ENCODE results near the gene PNCK. TPM values are rescaled to one million over a fixed set of nuclear protein-coding genes. Genes with fewer than 3 reads are reported as not detected.
A peak's percentile ranks its signal among the peaks of the same experiment; 100 is the strongest.

Gene PNCK
- total RNA-seq, 1 donor from 2014 or later: 0.43 TPM

DNA sequence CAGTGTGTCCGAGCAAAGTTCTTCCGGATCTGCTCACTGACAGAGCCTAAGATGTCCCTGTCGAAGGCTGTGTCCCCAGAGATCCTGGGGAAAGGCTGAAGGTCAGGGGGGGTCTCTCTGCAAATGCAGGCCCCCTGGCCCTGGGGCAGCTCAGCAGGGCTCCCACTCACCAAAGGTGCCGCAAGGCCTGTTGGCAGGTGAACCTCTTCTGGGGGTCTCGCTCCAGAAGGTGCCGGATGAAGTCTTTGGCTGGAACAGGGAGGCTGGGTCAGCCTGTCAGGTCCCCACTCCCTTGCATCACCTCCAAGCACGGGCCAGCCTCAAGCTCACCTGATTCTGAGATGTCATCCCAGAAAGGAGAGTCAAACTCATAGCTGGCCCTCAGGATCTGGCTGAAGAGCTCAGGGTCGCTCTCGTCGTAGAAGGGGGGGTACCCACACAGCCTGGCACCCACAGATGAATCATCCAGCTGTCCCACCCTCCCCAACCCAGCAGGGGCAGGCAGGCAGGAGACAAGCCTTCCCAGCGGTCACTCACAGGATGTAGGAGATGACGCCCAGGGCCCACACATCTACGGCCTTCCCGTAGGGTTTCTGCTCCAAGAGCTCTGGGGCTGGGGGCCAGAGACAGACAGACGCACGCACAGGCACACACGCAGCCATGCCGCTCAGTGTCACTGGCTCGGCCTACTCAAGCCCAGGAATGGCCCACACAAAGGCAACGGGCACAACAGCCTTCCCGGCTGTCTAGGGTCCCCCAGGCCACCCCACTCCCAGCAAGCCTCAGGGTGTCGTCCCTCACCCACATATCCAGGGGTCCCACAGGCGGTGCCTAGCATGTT, 2.6 kb downstream of the PNCK start:
- intact Hi-C loops (cut with micrococcal nuclease): no loop called here
- Mint-ChIP-seq H3K27me3 (ENCODE audit: low read depth) (peaks cover 18% of the 10 kb centered on the region), H3K36me3 (ENCODE audit: low read depth) (no peaks in the 10 kb centered on the region), H3K27ac (no peak overlapping the region), H3K9me3 (no peaks in the 10 kb centered on the region), H3K4me3 (ENCODE audit: low read depth) (no peak overlapping the region), H3K4me1 (ENCODE audit: low read depth) (peaks cover 6% of the 10 kb centered on the region)
- no peak for DNase-seq (ENCODE audit: low spot score)

GRCh38 chrX:153669901-153670731, 3.5 kb downstream of the PNCK start:
- peaks cover 23% of the 10 kb centered on the region for H3K27me3 Mint-ChIP-seq (ENCODE audit: low read depth)
- H3K36me3 Mint-ChIP-seq (ENCODE audit: low read depth): no peaks in the 10 kb centered on the region
- no peak for DNase-seq (ENCODE audit: low spot score)
- H3K9me3 Mint-ChIP-seq: no peaks in the 10 kb centered on the region
- H3K27ac Mint-ChIP-seq: no peak overlapping the region
- intact Hi-C loops (cut with micrococcal nuclease): loop anchor here (2.0 to 10.0 kb wide), 4 partner anchors 131 to 728 kb away; no protein-coding TSS in a partner anchor
- H3K4me1 Mint-ChIP-seq (ENCODE audit: low read depth): peaks cover 6% of the 10 kb centered on the region
- no peak overlapping the region for H3K4me3 Mint-ChIP-seq (ENCODE audit: low read depth)

DNA sequence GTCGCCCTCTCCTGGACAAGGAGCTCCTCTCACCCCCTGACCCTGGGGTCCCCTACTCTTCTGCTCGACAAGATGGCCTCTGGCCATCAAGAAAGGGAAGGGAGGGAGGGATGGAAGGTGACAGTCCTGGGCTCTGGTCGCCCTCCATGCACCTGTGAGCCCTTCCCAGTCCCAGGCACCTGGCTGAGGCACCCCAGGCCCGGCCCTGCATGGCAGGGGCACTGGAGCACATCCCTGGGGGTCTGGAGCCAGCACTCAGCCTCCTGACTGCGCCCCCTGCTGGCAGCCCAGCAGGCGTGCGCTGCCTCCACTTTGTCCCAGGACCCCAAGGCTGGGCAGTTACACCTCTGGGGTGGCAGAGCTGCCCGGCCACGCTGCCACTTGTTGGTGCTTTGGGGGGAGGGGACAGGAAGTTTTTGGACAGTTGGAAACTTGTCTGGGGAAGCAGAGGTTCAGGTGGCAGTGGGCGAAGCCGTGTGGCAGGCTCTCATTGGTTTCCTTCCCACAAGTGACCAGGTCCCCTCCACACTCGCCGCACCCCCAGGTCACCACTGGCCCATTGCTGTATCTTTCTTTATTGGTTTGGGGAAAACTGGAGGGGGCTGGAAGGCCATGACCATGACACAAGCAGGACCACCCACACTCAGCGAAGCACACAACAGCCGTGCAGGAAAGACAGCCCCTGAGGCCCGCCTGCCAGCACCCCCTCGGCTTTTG, 4.3 kb downstream of the PNCK start:
- Mint-ChIP-seq H3K27me3 (ENCODE audit: low read depth) (peaks cover 19% of the 10 kb centered on the region), H3K4me1 (ENCODE audit: low read depth) (peaks cover 6% of the 10 kb centered on the region), H3K4me3 (ENCODE audit: low read depth) (no peak overlapping the region), H3K27ac (no peak overlapping the region), H3K9me3 (no peaks in the 10 kb centered on the region), H3K36me3 (ENCODE audit: low read depth) (no peaks in the 10 kb centered on the region)
- no peak for DNase-seq (ENCODE audit: low spot score)
- intact Hi-C loops (cut with micrococcal nuclease): loop anchor here (2.0 to 10.0 kb wide), 4 partner anchors 131 to 727 kb away; no protein-coding TSS in a partner anchor

- Mint-ChIP-seq H3K4me1 (ENCODE audit: low read depth) (peaks cover 6% of the 10 kb centered on the region), H3K27me3 (ENCODE audit: low read depth) (peaks cover 17% of the 10 kb centered on the region), H3K9me3 (no peaks in the 10 kb centered on the region), H3K4me3 (ENCODE audit: low read depth) (no peak overlapping the region), H3K27ac (no peak overlapping the region), H3K36me3 (ENCODE audit: low read depth) (no peaks in the 10 kb centered on the region)
- DNase-seq (ENCODE audit: low spot score): no peak
- intact Hi-C loops (cut with micrococcal nuclease): loop anchor here (1.0 to 10.0 kb wide), 5 partner anchors 113 to 726 kb away; no protein-coding TSS in a partner anchor
Measured at GRCh38 chrX:153668423-153669173, 5.0 kb downstream of the PNCK start.

GRCh38 chrX:153667956-153668396, 5.6 kb downstream of the PNCK start:
- Mint-ChIP-seq H3K9me3 (no peaks in the 10 kb centered on the region), H3K27ac (no peak overlapping the region), H3K36me3 (ENCODE audit: low read depth) (no peaks in the 10 kb centered on the region), H3K4me3 (ENCODE audit: low read depth) (peak overlapping the region; percentile 74), H3K27me3 (ENCODE audit: low read depth) (peaks cover 19% of the 10 kb centered on the region), H3K4me1 (ENCODE audit: low read depth) (peaks cover 6% of the 10 kb centered on the region)
- intact Hi-C loops (cut with micrococcal nuclease): loop anchor here (1.0 to 10.0 kb wide), 5 partner anchors 113 to 726 kb away; no protein-coding TSS in a partner anchor
- peak; percentile 51 for DNase-seq (ENCODE audit: low spot score)

- DNase-seq (ENCODE audit: low spot score): no peak
- peak overlapping the region; percentile 74 for H3K4me3 Mint-ChIP-seq (ENCODE audit: low read depth)
- peaks cover 19% of the 10 kb centered on the region for H3K27me3 Mint-ChIP-seq (ENCODE audit: low read depth)
- peaks cover 6% of the 10 kb centered on the region for H3K4me1 Mint-ChIP-seq (ENCODE audit: low read depth)
- no peak overlapping the region for H3K27ac Mint-ChIP-seq
- no peaks in the 10 kb centered on the region for H3K36me3 Mint-ChIP-seq (ENCODE audit: low read depth)
- intact Hi-C loops (cut with micrococcal nuclease): loop anchor here (5.0 to 10.0 kb wide), 3 partner anchors 633 to 725 kb away; no protein-coding TSS in a partner anchor
- no peaks in the 10 kb centered on the region for H3K9me3 Mint-ChIP-seq
Measured at GRCh38 chrX:153667281-153667955, 6.2 kb downstream of the PNCK start.

- H3K27me3 Mint-ChIP-seq (ENCODE audit: low read depth): peaks cover 33% of the 10 kb centered on the region
- no peaks in the 10 kb centered on the region for H3K36me3 Mint-ChIP-seq (ENCODE audit: low read depth)
- DNase-seq (ENCODE audit: low spot score): no peak
- H3K4me1 Mint-ChIP-seq (ENCODE audit: low read depth): peaks cover 6% of the 10 kb centered on the region
- H3K27ac Mint-ChIP-seq: no peak overlapping the region
- H3K4me3 Mint-ChIP-seq (ENCODE audit: low read depth): no peak overlapping the region
- intact Hi-C loops (cut with micrococcal nuclease): loop anchor here (5.0 to 10.0 kb wide), 3 partner anchors 631 to 724 kb away; no protein-coding TSS in a partner anchor
- H3K9me3 Mint-ChIP-seq: no peaks in the 10 kb centered on the region
Measured at GRCh38 chrX:153665726-153666306, 7.8 kb downstream of the PNCK start.

DNA sequence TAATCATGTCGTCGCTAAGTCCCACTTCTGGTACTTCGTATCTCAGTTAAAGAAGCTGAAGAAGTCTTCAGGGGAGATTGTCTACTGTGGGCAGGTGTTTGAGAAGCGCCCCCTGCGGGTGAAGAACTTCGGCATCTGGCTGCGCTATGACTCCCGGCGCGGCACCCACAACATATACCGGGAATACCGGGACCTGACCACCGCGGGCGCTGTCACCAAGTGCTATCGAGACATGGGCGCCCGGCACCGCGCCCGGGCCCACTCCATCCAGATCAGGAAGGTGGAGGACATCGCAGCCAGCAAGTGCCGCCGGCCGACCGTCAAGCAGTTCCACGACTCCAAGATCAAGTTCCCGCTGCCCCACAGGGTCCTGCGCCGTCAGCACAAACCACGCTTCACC, 11.3 kb downstream of the PNCK start:
- Mint-ChIP-seq H3K36me3 (ENCODE audit: low read depth) (no peaks in the 10 kb centered on the region), H3K27me3 (ENCODE audit: low read depth) (peaks cover 41% of the 10 kb centered on the region), H3K4me1 (ENCODE audit: low read depth) (no peaks in the 10 kb centered on the region), H3K27ac (no peak overlapping the region), H3K4me3 (ENCODE audit: low read depth) (no peak overlapping the region), H3K9me3 (no peaks in the 10 kb centered on the region)
- DNase-seq (ENCODE audit: low spot score): peak; percentile 22
- intact Hi-C loops (cut with micrococcal nuclease): loop anchor here (5.0 to 10.0 kb wide), 2 partner anchors 50 to 627 kb away; no protein-coding TSS in a partner anchor

GRCh38 chrX:153659268-153659667, 14.3 kb downstream of the PNCK start:
- H3K36me3 Mint-ChIP-seq (ENCODE audit: low read depth): no peaks in the 10 kb centered on the region
- no peaks in the 10 kb centered on the region for H3K4me1 Mint-ChIP-seq (ENCODE audit: low read depth)
- H3K4me3 Mint-ChIP-seq (ENCODE audit: low read depth): no peak overlapping the region
- intact Hi-C loops (cut with micrococcal nuclease): no loop called here
- H3K27me3 Mint-ChIP-seq (ENCODE audit: low read depth): peaks cover 28% of the 10 kb centered on the region
- H3K27ac Mint-ChIP-seq: no peak overlapping the region
- DNase-seq (ENCODE audit: low spot score): no peak
- no peaks in the 10 kb centered on the region for H3K9me3 Mint-ChIP-seq

GRCh38 chrX:153657161-153657560, 16.5 kb downstream of the PNCK start:
- intact Hi-C loops (cut with micrococcal nuclease): no loop called here
- H3K27ac Mint-ChIP-seq: no peak overlapping the region
- DNase-seq (ENCODE audit: low spot score): no peak
- no peaks in the 10 kb centered on the region for H3K9me3 Mint-ChIP-seq
- H3K4me1 Mint-ChIP-seq (ENCODE audit: low read depth): no peaks in the 10 kb centered on the region
- peaks cover 20% of the 10 kb centered on the region for H3K27me3 Mint-ChIP-seq (ENCODE audit: low read depth)
- H3K36me3 Mint-ChIP-seq (ENCODE audit: low read depth): no peaks in the 10 kb centered on the region
- H3K4me3 Mint-ChIP-seq (ENCODE audit: low read depth): no peak overlapping the region

- Mint-ChIP-seq H3K9me3 (no peaks in the 10 kb centered on the region), H3K36me3 (ENCODE audit: low read depth) (no peaks in the 10 kb centered on the region), H3K4me3 (ENCODE audit: low read depth) (no peak overlapping the region), H3K27me3 (ENCODE audit: low read depth) (peaks cover 7% of the 10 kb centered on the region), H3K27ac (no peak overlapping the region), H3K4me1 (ENCODE audit: low read depth) (no peaks in the 10 kb centered on the region)
- no peak for DNase-seq (ENCODE audit: low spot score)
- intact Hi-C loops (cut with micrococcal nuclease): no loop called here
Measured at GRCh38 chrX:153653556-153653955, 20.1 kb downstream of the PNCK start.

Measured in activated T-helper 2 cell treated with anti-CD3 and anti-CD28 coated beads, Interferon-gamma antibody, Interleukin-2, Interleukin-4, amounts not matched to agents 10 μg/mL and 5 μg/mL and 100 μg/mL, durations not matched to agents 14 hours and 24 hours and 36 hours (primary cell).